AG09319 (cell line): ENCODE results near the gene PNMT.

ENCODE experiments used
- DNase-seq: peaks from one replicate; pipeline ENCODE4 v3.0.0-alpha.2; 2010; ENCODE audit warnings: low read depth; ENCODE audit errors: extremely low read depth
- TF ChIP-seq, protein P1 (sequence below): IDR thresholded peaks from 2 replicates; pipeline ENCODE4 v1.5.1; 2011; ENCODE audit warnings: low read depth, mild to moderate bottlenecking, inconsistent platforms, low read length, moderate library complexity

PNMT gene

DNA sequence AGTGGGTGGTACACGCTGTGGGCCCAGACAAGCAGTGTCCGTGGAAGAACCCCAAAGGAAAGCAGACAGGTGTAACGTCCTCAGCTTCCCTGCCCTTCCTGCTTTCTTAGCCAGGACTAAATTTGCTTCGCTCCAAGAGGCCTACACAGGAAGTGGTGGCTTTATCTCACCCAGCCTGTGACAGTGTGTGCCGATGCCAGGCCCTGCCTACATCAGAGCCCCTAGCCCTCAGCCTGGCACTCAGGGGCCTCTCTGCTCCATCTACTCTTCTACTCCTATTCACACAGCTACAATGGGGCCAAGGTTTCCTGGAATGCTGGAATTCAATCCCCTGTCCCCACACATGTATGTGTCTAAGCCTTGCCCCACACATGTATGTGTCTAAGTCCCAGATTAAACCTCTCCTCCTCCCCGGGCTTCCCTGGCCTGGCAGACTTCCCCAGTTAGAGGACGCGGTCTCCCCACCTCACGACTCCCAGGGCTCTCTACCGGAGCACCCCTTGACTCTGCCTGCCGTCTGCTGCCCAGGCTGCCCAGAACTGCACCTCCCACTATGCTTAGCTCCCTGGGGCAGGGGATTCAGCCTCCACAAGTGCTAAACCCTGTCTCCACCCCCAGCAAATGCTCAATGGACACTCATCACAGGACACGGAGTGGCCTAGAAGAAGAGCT, 11.4 kb downstream of the PNMT start:
- TF ChIP-seq, protein P1, sequence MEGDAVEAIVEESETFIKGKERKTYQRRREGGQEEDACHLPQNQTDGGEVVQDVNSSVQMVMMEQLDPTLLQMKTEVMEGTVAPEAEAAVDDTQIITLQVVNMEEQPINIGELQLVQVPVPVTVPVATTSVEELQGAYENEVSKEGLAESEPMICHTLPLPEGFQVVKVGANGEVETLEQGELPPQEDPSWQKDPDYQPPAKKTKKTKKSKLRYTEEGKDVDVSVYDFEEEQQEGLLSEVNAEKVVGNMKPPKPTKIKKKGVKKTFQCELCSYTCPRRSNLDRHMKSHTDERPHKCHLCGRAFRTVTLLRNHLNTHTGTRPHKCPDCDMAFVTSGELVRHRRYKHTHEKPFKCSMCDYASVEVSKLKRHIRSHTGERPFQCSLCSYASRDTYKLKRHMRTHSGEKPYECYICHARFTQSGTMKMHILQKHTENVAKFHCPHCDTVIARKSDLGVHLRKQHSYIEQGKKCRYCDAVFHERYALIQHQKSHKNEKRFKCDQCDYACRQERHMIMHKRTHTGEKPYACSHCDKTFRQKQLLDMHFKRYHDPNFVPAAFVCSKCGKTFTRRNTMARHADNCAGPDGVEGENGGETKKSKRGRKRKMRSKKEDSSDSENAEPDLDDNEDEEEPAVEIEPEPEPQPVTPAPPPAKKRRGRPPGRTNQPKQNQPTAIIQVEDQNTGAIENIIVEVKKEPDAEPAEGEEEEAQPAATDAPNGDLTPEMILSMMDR: no peak
- no peak for DNase-seq

DNA sequence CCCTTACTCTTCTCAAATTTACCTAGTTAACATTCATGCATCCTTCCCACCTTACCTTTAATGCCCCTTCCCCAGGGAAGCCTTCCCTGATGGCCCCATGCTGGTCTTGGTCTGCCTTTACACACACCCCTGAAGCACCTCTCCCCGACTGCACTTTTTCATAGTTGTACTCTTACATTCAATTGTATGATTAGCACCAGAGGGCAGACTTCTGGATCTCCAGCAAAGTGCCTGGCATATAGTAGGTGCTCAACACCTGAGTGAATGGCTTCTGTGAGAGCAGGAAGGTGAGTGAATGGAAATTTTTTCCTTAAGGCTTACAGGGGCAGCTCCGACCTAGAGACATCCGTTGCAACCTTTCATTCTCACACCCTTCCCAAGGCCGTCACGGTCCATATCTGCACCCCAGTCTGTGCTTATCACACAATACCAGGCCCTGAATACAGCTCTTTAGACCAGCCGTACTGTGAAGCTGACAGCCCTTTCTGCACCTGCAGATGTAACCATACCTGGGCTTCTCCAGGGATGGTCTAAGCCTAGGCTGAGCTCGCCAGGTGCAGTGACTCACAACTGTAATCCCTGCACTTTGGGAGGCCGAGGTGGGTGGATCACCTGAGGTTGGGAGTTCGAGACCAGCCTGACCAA, 15.2 kb downstream of the PNMT start:
- DNase-seq: no peak
- TF ChIP-seq, protein P1: no peak

DNA sequence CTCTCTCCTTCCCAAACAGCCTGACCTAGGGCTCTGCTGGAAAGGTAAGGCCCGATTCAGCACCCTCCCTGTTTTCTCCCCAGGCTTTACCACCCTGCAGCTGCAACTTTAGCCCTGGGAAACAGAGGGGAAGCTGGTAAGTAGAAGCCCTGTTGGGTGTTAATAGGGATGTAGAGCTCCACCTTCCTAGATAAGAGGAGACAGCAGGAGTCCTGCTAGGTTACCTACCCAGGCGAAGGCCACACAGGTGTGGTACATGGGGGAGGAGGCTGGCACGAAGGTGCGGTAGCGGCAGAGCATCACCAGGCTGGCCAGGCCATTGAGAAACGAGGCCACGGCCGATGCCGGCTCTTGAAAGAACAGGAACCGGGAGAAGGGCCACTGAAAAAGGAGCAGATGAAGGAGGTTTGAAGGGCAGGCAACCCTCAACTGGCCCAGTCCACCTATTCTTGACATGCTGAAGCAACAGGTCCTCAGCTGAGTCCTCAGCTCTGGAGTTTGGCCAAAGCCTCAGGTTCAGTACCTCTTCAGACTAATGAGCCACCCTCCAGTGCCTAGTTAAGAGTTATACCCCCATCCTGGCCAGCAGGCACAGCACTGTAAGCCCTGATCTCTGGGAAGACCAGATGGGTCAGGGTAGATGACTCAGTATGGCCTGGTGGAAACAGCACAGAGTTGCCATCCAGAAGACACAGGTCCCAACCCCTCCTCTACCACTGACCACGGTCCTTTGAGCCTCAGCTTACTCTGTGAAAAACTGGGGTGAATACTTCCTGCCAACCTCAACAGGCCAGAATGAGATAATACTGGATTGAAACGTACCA, 16.3 kb downstream of the PNMT start:
- DNase-seq: no peak
- TF ChIP-seq, protein P1: no peak

DNA sequence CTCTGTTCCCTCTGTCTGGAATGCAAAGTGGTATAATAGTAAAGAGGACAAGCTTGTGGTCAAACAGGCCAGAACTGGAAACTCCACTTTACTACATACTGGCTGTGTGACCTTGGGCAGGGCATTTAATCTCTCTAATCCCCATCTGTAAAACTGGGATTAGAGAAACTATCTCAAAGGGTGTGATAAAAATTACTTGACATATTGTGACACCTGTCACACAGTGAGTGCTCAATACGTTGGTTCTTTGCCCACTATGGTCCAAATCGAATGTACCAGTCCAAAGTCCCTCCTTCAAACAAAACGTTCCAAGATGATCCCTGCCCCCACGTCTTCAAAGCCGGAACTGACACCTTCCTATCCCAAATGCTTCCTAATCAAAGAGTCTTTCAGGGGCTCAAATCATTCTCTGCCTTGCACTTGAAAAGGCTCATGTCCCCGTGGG, 18.9 kb downstream of the PNMT start:
- DNase-seq: no peak
- TF ChIP-seq, protein P1: no peak

DNA sequence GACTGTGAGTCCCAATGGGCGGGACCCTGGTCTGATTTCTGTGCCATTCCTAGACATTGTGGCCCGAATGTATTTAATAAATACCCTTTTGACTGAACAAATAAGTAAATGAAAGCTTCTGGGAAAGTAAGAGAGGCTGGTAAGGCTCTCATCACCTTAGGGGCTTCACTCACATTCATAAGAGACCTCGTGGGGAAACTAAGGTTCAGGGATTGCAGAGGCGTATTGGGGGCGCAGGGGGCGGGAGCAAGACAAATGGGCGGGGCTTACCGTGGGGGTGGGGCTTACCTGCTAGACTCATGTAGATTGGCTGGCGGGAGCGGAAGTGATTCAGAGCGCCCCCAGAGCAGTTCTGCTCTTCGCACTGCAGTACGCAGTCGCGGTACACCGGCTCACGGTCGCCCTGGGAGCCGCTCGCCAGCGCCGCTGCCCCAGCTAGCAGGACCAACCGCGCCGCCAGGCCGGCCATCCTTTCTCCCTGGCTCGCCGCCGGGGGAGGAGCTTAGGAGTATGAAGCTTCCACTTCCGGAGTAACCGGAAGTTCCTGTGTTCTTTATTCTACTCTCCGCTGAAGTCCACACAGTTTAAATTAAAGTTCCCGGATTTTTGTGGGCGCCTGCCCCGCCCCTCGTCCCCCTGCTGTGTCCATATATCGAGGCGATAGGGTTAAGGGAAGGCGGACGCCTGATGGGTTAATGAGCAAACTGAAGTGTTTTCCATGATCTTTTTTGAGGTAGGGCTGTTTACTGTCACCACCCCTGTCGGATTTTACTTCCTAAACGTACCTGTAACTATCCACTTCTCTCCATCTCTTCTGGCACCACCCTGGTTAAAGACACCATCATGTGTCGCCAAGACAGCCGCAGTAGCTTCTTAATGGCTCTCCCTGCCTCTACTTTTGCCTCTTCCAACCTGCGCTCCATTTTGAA, 19.6 kb downstream of the PNMT start, which contains the start of gene PGAP3:
PGAP3 (minus strand) TSS at position 512 of the 929 bp plus-strand sequence; CDS start at position 469, 43 bp downstream.
- DNase-seq: peak; percentile 60
- TF ChIP-seq, protein P1: peak; percentile 3

DNA sequence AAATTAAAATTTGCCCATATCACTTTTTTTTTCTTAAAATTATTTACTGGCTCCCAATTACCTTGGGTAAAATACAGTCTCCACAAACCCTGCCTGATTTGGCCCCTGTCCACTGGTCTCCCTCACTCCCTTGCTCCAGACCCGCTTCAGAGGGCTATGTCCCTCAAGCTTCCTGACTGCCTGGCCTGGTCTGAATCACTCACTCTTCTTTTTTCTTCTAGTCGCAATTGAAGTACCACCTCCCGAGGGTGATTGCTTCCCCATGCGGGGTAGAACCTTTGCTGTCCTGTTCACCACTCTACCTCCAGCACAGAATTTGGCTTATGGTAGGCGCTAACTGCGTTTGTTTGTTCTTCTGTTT, 20.2 kb downstream of the PNMT start:
- DNase-seq: no peak
- TF ChIP-seq, protein P1: no peak
